Omental fat pad (tissue), 4 donors: ENCODE results near the gene C11orf97. TPM values are rescaled to one million over a fixed set of nuclear protein-coding genes. Genes with fewer than 3 reads are reported as not detected.
A peak's percentile ranks its signal among the peaks of the same experiment; 100 is the strongest.
"Not testable (repeated sequence)": the region's sequence is repeated elsewhere in the genome, so short reads cannot be mapped to it uniquely, and the experiment has no call there.

Experiments
- ATAC-seq: fragments of 150-250 bp; one replicate; pipeline ENCODE4 v1.9.1; 2016; ENCODE audit warnings: mild to moderate bottlenecking, moderate library complexity; ENCODE audit not compliant: low FRiP score
- DNase-seq: peaks from one replicate; pipeline ENCODE4 v3.0.0-alpha.2; 2019; ENCODE audit warnings: low spot score
- CTCF ChIP-seq, 3 donors: fragments of 450-650 bp; IDR thresholded peaks; one replicate each; pipeline ENCODE4 v1.5.1; 2016 to 2017; ENCODE audit warnings: antibody characterized with exemption in 3 of 3, mild to moderate bottlenecking in 3 of 3, moderate library complexity in 2 of 3
- total RNA-seq, 4 donors: library from RNA; depleted of rRNA; stranded (reverse); fragments of >200 nt; gene quantifications; one replicate each; pipeline ENCODE4 v1.1.0, GENCODE V29; 2016

The C11orf97 gene
- total RNA-seq, 4 donors from 2014 or later, result not detected

GRCh38 chr11:94493281-94494125, 18.8 kb upstream of the C11orf97 start, which contains the start of the genes ANKRD49 and MRE11:
Gene ANKRD49 (plus strand): TSS chr11:94493984. CDS start chr11:94496694, 2,710 bp downstream.
Gene MRE11 (minus strand): TSS chr11:94493844. CDS start chr11:94492801, 1,043 bp downstream.
- TF ChIP-seq CTCF (IDR thresholded peaks at IDR 0.05), result no peak
- ATAC-seq (peak; percentile 100), DNase-seq (peak; percentile 92)

DNA sequence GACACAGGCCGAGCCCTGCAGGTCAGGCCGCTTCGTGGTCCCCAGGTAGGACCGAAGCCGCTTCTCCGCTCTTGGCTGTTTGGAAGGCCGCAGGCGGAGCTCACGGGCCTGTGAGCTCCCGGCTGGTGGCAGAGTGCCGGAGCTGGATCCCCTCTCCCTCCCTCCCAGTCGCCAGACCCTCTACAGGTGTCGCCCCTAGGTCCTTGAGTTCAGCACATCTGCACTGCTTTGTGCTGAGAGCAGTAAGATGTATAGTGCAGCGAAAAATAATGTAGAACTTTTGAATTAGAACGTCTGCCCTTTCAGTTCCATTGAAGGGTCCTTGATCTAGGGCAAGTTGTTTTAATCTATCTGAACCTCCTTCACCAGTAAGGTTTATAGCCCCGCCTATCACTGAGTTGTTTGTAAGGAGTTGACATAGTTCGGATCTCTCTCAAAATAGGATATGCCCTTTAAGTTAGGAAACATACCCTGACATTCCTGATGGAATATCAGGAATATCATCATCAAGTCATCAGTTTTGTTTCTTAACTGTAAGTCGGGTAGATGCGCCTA, 18.1 kb upstream of the C11orf97 start:
- TF ChIP-seq CTCF (IDR thresholded peaks at IDR 0.05), result no peak
- no peak for DNase-seq
- peak; percentile 86 for ATAC-seq

GRCh38 chr11:94500181-94500580, 12.1 kb upstream of the C11orf97 start:
- DNase-seq (no peak), ATAC-seq (no peak)
- TF ChIP-seq CTCF (IDR thresholded peaks at IDR 0.05), result no peak

DNA sequence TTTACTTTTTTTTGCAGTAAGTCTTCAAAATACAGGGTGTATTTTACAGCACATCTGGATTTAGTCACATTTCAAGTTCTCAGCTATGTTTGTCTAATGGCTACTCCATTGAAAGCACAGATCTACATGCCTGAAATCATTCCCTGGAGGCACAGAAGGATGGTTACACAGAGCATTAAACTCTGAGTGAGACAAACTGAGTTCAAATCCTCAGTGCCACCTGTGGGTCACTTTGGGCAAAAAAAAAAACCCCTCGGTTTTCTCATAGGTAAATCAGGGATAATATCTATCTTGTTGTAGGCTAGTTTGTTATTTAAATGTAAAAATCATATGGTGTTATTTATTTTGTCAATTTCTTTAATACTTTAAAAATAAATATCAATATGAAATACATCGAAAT, 10.7 kb upstream of the C11orf97 start:
- no peak for TF ChIP-seq CTCF (IDR thresholded peaks at IDR 0.05)
- DNase-seq (no peak), ATAC-seq (no peak)

DNA sequence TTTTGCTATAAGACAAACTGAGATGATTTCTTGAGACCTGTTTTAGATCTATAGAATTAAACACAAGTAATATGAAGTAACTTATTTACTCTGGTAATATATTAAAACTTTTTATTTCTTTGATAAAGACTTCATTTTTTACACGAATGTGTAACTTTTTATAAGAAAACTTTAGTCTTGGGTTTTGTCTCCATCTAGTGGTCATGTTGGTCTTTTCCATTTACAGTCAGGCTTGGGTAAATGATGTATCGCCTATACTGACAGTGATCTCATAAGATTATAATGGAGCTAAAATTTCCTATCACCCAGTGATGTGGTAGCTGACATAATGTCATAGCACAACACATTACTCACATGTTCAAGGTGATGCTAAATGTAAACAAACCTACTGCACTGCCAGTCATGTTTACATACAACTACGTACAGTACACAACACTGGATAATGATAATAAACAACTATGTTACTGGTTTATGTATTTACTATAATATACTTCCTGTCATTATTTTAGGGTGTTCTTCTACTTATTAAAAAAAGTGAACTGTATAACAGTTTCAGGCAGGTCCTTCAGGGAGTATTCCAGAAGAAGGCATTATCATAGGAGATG, 7.5 kb upstream of the C11orf97 start:
- no peak for DNase-seq
- TF ChIP-seq CTCF (IDR thresholded peaks at IDR 0.05), result no peak
- ATAC-seq, result no peak

- not testable (repeated sequence) for ATAC-seq
Observed at GRCh38 chr11:94506513-94506912, 5.7 kb upstream of the C11orf97 start.

GRCh38 chr11:94507485-94507884, 4.8 kb upstream of the C11orf97 start:
- TF ChIP-seq CTCF (IDR thresholded peaks at IDR 0.05), result no peak
- DNase-seq, result no peak
- no peak for ATAC-seq

More at GRCh38 chr11:94506513-94506912, 5.7 kb upstream of the C11orf97 start:
- not testable (repeated sequence) for DNase-seq
